ENCODE data around the gene HNRNPA2B1.
"Not testable (repeated sequence)": the region's sequence is repeated elsewhere in the genome, so short reads cannot be mapped to it uniquely, and the experiment has no call there.

HNRNPA2B1 gene

DNA sequence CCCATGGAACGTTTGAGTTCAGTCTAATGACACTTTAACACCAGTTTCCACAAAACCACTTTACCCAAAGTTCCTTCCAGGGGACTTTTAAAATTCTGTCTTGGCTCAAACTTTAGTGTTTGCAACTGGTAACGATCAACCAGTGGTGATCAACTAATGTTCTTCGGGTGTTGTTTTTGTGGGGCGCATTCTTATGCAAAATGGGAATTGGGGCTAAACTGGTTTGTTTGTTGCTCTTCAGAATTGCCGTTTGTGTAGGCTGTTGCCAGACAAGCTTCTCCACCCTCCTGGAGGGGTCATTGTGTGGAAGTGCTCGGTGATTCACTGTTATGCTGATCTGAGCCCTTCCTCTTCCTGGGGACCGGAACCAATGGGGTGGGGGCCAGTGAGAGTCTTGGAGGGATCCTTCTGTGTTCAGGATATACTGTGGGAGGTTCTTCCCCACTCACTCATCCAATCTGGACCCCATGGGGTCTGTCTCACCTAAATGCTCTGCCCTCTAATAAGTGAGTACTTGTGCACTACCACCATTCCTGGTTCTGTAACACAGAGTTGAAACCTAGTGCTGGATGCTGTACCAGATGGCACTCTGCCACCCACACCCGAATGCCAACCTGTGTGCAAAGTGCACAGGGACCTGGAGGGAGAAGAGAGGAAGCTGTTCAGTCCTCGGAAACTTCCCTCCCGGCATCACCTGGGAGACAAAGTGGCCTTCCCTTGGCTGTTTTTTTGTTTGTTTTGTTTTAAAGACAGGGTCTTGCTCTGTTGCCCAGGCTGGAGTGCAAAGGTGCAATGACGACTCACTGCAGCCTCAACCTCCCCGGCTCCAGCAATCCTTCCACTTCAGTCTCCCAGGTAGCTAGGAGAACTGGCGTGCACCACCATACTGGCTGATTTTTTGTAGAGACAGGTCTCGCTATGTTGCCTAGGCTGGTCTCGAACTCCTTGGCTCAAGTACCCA is 46.4 kb downstream of the HNRNPA2B1 start:
- TF ChIP-seq, protein P1, sequence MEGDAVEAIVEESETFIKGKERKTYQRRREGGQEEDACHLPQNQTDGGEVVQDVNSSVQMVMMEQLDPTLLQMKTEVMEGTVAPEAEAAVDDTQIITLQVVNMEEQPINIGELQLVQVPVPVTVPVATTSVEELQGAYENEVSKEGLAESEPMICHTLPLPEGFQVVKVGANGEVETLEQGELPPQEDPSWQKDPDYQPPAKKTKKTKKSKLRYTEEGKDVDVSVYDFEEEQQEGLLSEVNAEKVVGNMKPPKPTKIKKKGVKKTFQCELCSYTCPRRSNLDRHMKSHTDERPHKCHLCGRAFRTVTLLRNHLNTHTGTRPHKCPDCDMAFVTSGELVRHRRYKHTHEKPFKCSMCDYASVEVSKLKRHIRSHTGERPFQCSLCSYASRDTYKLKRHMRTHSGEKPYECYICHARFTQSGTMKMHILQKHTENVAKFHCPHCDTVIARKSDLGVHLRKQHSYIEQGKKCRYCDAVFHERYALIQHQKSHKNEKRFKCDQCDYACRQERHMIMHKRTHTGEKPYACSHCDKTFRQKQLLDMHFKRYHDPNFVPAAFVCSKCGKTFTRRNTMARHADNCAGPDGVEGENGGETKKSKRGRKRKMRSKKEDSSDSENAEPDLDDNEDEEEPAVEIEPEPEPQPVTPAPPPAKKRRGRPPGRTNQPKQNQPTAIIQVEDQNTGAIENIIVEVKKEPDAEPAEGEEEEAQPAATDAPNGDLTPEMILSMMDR (conservative IDR thresholded peaks at IDR 0.05; ENCODE audit: control insufficient read depth, insufficient read depth, low read depth, low read length) = no peak
- DNase-seq (ENCODE audit: low read depth) = no peak
- no peak overlapping the region for H3K4me3 ChIP-seq (ENCODE audit: control insufficient read depth, low read depth, low read length)

DNA sequence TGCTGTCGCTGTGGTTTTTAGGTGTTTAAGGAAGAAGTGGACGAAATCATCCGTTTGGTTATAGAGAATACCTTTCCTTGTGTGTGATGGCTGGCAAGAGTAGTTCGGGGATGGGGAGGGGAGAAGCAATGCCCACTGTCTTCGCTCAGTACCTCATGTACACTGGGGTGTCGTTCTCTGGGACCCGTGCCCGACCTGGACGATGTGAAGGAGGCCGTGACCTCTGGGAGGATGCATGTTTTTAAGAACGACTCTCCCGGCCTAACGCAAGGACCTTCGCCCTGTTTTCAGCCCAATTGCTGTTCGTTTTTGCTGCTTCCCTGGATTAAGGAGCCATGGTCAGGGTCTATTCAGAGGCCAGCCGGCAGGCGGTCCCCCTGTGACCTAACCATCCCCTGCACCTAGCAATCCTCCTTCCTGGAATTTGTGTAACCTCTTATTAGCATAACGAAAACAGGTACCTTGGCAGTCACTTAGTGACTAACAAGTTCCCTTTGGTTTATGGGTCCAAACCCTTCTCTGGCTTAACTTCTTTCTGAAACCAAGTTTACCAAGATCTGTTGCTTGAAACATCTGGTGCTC is 47.2 kb downstream of the HNRNPA2B1 start:
- no peak overlapping the region for H3K4me3 ChIP-seq (ENCODE audit: control insufficient read depth, low read depth, low read length)
- no peak for DNase-seq (ENCODE audit: low read depth)
- TF ChIP-seq, protein P1 (conservative IDR thresholded peaks at IDR 0.05; ENCODE audit: control insufficient read depth, insufficient read depth, low read depth, low read length) = no peak

DNA sequence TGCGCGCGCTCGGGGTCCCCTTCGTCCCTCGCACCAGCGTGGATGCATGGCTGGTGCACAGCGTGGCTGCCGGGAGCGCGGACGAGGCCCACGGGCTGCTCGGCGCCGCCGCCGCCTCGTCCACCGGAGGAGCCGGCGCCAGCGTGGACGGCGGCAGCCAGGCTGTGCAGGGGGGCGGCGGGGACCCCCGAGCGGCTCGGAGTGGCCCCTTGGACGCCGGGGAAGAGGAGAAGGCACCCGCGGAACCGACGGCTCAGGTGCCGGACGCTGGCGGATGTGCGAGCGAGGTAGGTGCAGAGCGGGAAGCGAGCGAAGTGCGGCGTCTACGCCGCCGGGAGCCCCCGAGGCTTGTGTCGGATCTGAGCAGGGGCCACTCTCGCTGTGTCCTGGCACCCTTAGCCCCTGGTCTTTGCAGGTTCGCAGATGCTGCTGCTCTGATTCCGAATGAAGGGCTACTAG is 47.7 kb downstream of the HNRNPA2B1 start:
- not testable (repeated sequence) for DNase-seq (ENCODE audit: low read depth); H3K4me3 ChIP-seq (ENCODE audit: control insufficient read depth, low read depth, low read length)

DNA sequence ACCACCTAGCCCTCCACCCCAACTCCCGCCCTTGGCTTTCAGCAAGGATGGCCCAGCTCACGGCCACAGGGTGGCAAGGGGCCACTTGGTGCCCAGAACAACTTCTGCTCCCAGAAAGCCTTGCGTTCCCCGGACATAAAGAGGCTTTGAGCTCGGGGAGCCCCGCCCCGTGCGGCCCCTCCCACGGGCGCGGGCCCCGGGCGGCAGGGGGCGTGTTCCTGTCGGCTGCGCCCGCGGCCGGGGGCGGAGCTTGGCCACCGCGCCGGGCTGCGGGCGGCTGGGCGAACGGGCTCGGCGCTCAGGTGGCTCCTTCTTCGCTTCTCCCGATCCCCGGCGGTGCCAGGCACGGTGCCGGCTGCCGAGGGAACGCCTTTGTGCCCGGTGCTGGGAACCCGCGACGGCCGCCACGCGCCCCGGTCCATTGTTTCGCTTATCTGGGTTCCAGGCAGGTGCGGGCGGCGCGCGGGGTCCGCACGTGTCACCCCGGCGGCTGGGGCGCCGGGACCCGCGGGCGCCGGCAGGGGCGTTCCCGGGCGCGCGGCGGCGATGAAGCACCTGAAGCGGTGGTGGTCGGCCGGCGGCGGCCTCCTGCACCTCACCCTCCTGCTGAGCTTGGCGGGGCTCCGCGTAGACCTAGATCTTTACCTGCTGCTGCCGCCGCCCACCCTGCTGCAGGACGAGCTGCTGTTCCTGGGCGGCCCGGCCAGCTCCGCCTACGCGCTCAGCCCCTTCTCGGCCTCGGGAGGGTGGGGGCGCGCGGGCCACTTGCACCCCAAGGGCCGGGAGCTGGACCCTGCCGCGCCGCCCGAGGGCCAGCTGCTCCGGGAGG is 48.4 kb downstream of the HNRNPA2B1 start, which contains the start of gene NFE2L3:
TSS of gene NFE2L3 (plus strand) at position 246 of the 829 bp plus-strand sequence. CDS start at position 547, 301 bp downstream.
- TF ChIP-seq, protein P1 (conservative IDR thresholded peaks at IDR 0.05; ENCODE audit: control insufficient read depth, insufficient read depth, low read depth, low read length) = no peak
- peak within 1 kb of the TSS; percentile 35 for H3K4me3 ChIP-seq (ENCODE audit: control insufficient read depth, low read depth, low read length)
- DNase-seq (ENCODE audit: low read depth) = peak; percentile 31

DNA sequence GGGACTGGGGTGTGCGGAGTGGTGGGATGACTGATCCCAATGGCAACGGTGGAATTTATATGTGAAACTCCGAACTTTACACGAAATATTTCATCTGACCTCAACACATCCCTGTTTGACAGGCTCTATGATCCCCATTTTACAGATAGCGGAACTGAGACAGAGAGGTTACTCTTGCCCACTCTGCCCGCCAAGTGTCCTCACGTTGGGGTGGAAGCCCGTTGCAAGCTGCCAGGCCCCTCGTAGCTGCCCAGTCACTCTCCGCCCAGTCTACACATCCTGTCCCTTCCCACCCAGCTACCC is 48.9 kb downstream of the HNRNPA2B1 start:
- DNase-seq (ENCODE audit: low read depth) = no peak
- H3K4me3 ChIP-seq (ENCODE audit: control insufficient read depth, low read depth, low read length) = peak overlapping the region; percentile 35
- TF ChIP-seq, protein P1 (conservative IDR thresholded peaks at IDR 0.05; ENCODE audit: control insufficient read depth, insufficient read depth, low read depth, low read length) = no peak

DNA sequence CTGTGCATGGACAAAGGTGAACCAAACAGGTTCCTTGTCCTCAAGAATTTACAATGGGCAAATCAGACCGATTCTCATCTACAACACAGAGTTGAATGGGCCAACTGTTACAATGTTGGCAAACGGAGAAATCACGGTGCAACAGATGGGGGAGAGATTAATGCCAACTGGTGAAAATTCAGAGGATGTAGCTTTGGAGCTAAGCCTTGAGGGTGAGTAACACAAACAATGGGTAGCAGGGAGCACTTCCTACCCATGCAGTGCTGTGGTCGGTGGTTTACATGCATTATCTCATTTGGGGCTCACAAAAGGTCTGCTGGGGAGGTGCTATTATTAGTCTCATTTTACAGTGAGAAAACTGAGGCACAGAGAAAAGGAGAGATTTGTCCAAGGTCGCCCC is 49.5 kb downstream of the HNRNPA2B1 start:
- TF ChIP-seq, protein P1 (conservative IDR thresholded peaks at IDR 0.05; ENCODE audit: control insufficient read depth, insufficient read depth, low read depth, low read length) = no peak
- H3K4me3 ChIP-seq (ENCODE audit: control insufficient read depth, low read depth, low read length) = no peak overlapping the region
- DNase-seq (ENCODE audit: low read depth) = no peak
